A673 (cell line): ENCODE data around the gene PEAR1.

Experiments
- EZH2 ChIP-seq: fragments of 200-600 bp; sonication (generic); IDR thresholded peaks from 2 replicates; pipeline ENCODE4 v1.6.1; 2017; ENCODE audit warnings: borderline replicate concordance, low read depth, mild to moderate bottlenecking, mixed read lengths, antibody characterized with exemption, low read length; ENCODE audit not compliant: poor library complexity, severe bottlenecking
- TF ChIP-seq, protein P1 (sequence below): fragments of 300-800, 200-600 bp; sonication (generic); conservative IDR thresholded peaks from 2 replicates; pipeline ENCODE4 v1.5.1; 2017; ENCODE audit warnings: low read depth, mild to moderate bottlenecking, antibody characterized with exemption, low read length, moderate library complexity, mixed read lengths

- TF ChIP-seq, protein P1, sequence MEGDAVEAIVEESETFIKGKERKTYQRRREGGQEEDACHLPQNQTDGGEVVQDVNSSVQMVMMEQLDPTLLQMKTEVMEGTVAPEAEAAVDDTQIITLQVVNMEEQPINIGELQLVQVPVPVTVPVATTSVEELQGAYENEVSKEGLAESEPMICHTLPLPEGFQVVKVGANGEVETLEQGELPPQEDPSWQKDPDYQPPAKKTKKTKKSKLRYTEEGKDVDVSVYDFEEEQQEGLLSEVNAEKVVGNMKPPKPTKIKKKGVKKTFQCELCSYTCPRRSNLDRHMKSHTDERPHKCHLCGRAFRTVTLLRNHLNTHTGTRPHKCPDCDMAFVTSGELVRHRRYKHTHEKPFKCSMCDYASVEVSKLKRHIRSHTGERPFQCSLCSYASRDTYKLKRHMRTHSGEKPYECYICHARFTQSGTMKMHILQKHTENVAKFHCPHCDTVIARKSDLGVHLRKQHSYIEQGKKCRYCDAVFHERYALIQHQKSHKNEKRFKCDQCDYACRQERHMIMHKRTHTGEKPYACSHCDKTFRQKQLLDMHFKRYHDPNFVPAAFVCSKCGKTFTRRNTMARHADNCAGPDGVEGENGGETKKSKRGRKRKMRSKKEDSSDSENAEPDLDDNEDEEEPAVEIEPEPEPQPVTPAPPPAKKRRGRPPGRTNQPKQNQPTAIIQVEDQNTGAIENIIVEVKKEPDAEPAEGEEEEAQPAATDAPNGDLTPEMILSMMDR = no peak
- TF ChIP-seq EZH2 = no peak
These were observed 5.6 kb downstream of the PEAR1 start for GRCh38 chr1:156898971-156899664.
